LNCaP clone FGC (cell line): ENCODE results near the gene PPP1R16B.
"Not testable (repeated sequence)": the region's sequence is repeated elsewhere in the genome, so short reads cannot be mapped to it uniquely, and the experiment has no call there.

Experiments
- DNase-seq: peaks from one replicate; pipeline ENCODE4 v3.0.0-alpha.2; 2011; ENCODE audit warnings: low read depth
- H3K4me3 ChIP-seq: 2 replicates; pipeline ENCODE4 v1.5.1; 2011; ENCODE audit warnings: mild to moderate bottlenecking, low read depth, low read length, control low read depth
- CTCF ChIP-seq: IDR thresholded peaks from 2 replicates; pipeline ENCODE4 v1.5.1; 2012; ENCODE audit warnings: mild to moderate bottlenecking; ENCODE audit not compliant: control insufficient read depth, insufficient read depth; ENCODE audit errors: extremely low read depth

The PPP1R16B gene

GRCh38 chr20:38859070-38859690 is 53.7 kb downstream of the PPP1R16B start:
- DNase-seq, result no peak
- no peak overlapping the region for H3K4me3 ChIP-seq
- TF ChIP-seq CTCF, result no peak

- not testable (repeated sequence) for H3K4me3 ChIP-seq, DNase-seq
These were observed 54.4 kb downstream of the PPP1R16B start for GRCh38 chr20:38859857-38860256.

- no peak for TF ChIP-seq CTCF
- H3K4me3 ChIP-seq, result no peak overlapping the region
- DNase-seq, result no peak
These were observed 55.5 kb downstream of the PPP1R16B start for GRCh38 chr20:38861071-38861401.

GRCh38 chr20:38862226-38862625 is 56.7 kb downstream of the PPP1R16B start:
- DNase-seq, result no peak
- no peak for TF ChIP-seq CTCF
- H3K4me3 ChIP-seq, result no peak overlapping the region

- no peak for TF ChIP-seq CTCF
- DNase-seq, result no peak
- H3K4me3 ChIP-seq, result no peak overlapping the region
These were observed 57.7 kb downstream of the PPP1R16B start for GRCh38 chr20:38863024-38863851.

GRCh38 chr20:38864662-38865061 is 59.2 kb downstream of the PPP1R16B start:
- DNase-seq, result no peak
- no peak overlapping the region for H3K4me3 ChIP-seq
- TF ChIP-seq CTCF, result no peak

- H3K4me3 ChIP-seq, result no peak overlapping the region
- DNase-seq, result no peak
- no peak for TF ChIP-seq CTCF
These were observed 61.0 kb downstream of the PPP1R16B start for GRCh38 chr20:38866265-38867061.
